Activated CD4-positive, alpha-beta T cell treated with anti-CD3 and anti-CD28 coated beads, Interleukin-2, amount 50 U/mL, for 4 hours (primary cell): ENCODE measurements around the gene ECPAS.
"Not testable (repeated sequence)": the region's sequence is repeated elsewhere in the genome, so short reads cannot be mapped to it uniquely, and the experiment has no call there.

ENCODE experiments used
- DNase-seq, 2 experiments: peaks; one replicate each; pipeline ENCODE4 v3.0.0-alpha.2; 2020

The ECPAS gene

GRCh38 chr9:111467778-111468367, 16.3 kb downstream of the ECPAS start:
- no peak for DNase-seq

GRCh38 chr9:111463048-111463447, 21.1 kb downstream of the ECPAS start:
- no peak for DNase-seq

- no peak for DNase-seq
These were observed 25.8 kb downstream of the ECPAS start for GRCh38 chr9:111458139-111459009.

- DNase-seq = no peak
These were observed 27.7 kb downstream of the ECPAS start for GRCh38 chr9:111456529-111456928.

GRCh38 chr9:111455638-111456037, 28.5 kb downstream of the ECPAS start:
- no peak for DNase-seq

GRCh38 chr9:111454751-111455150, 29.4 kb downstream of the ECPAS start:
- DNase-seq = no peak

- DNase-seq = no peak
These were observed 32.6 kb downstream of the ECPAS start for GRCh38 chr9:111451570-111451969.

- no peak for DNase-seq
These were observed 34.1 kb downstream of the ECPAS start for GRCh38 chr9:111450124-111450523.

GRCh38 chr9:111449705-111450104, 34.5 kb downstream of the ECPAS start:
- no peak for DNase-seq

GRCh38 chr9:111445799-111446198, 38.4 kb downstream of the ECPAS start:
- not testable (repeated sequence) for DNase-seq

GRCh38 chr9:111443454-111443853, 40.7 kb downstream of the ECPAS start:
- no peak for DNase-seq

GRCh38 chr9:111442360-111443027, 41.7 kb downstream of the ECPAS start:
- DNase-seq = no peak

GRCh38 chr9:111440226-111440625, 44.0 kb downstream of the ECPAS start:
- no peak for DNase-seq

GRCh38 chr9:111438541-111439235, 45.5 kb downstream of the ECPAS start:
- DNase-seq = no peak

- DNase-seq = no peak
These were observed 47.6 kb downstream of the ECPAS start for GRCh38 chr9:111436571-111436970.

- DNase-seq = no peak
These were observed 51.1 kb downstream of the ECPAS start for GRCh38 chr9:111433082-111433481.

- no peak for DNase-seq
These were observed 52.5 kb downstream of the ECPAS start for GRCh38 chr9:111431684-111432083.

GRCh38 chr9:111429175-111429574, 55.0 kb downstream of the ECPAS start:
- DNase-seq = no peak

- DNase-seq = no peak
These were observed 57.0 kb downstream of the ECPAS start for GRCh38 chr9:111427186-111427585.

- DNase-seq = no peak
These were observed 60.8 kb downstream of the ECPAS start for GRCh38 chr9:111423389-111423788.

GRCh38 chr9:111414406-111414805, 69.8 kb downstream of the ECPAS start:
- no peak for DNase-seq

GRCh38 chr9:111413996-111414395, 70.2 kb downstream of the ECPAS start:
- no peak for DNase-seq

- no peak for DNase-seq
These were observed 71.9 kb downstream of the ECPAS start for GRCh38 chr9:111412280-111412679.
